ENCODE data around the gene ARHGAP29. TPM values are rescaled to one million over a fixed set of nuclear protein-coding genes. Genes with fewer than 3 reads are reported as not detected.

The ARHGAP29 gene, protein sequence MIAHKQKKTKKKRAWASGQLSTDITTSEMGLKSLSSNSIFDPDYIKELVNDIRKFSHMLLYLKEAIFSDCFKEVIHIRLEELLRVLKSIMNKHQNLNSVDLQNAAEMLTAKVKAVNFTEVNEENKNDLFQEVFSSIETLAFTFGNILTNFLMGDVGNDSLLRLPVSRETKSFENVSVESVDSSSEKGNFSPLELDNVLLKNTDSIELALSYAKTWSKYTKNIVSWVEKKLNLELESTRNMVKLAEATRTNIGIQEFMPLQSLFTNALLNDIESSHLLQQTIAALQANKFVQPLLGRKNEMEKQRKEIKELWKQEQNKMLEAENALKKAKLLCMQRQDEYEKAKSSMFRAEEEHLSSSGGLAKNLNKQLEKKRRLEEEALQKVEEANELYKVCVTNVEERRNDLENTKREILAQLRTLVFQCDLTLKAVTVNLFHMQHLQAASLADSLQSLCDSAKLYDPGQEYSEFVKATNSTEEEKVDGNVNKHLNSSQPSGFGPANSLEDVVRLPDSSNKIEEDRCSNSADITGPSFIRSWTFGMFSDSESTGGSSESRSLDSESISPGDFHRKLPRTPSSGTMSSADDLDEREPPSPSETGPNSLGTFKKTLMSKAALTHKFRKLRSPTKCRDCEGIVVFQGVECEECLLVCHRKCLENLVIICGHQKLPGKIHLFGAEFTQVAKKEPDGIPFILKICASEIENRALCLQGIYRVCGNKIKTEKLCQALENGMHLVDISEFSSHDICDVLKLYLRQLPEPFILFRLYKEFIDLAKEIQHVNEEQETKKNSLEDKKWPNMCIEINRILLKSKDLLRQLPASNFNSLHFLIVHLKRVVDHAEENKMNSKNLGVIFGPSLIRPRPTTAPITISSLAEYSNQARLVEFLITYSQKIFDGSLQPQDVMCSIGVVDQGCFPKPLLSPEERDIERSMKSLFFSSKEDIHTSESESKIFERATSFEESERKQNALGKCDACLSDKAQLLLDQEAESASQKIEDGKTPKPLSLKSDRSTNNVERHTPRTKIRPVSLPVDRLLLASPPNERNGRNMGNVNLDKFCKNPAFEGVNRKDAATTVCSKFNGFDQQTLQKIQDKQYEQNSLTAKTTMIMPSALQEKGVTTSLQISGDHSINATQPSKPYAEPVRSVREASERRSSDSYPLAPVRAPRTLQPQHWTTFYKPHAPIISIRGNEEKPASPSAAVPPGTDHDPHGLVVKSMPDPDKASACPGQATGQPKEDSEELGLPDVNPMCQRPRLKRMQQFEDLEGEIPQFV
- 168 and 212 TPM in 2 replicates for total RNA-seq

DNA sequence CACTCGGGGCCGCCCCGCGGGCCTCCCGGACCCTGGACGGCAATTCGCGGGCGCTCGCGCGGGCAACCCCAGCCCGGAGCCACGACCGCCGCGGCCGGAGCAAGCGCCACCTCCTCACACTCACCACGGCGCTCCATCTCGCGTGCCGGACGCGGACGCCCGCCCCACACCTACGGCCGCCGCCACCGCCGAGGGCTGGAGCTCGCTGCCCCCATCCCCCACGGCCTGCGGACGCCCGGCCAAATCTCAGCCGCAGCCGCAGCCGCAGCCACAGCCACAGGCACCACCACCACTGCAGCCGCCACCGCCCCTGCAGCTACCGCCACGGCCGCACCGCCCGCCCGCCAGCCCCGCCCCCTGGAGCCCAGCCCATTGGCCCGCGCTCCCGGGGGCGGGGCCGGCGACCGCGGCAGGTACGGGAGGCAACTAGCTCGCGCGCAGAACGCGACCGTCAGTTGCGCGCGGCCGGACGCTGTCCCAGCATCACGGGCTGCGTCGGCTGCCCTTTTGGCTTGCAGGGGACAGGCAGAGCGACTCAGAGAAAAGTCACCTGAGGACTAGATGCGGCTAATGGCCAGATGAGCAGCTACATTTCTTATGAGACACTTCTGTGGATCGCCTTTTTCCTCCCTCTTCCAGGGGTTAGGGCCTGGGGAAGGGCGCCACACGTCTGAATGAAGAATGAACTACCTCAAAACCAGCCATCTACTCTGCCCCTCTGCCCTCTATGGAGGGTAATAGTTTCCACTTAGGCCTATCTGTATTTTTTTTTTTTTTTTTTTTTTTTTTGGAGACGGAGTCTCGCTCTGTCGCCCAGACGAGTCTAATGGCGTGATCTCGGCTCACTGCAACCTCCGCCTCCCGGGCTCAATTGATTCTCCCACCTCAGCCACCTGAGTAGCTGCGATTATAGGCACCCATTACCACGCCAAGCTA, at the start of gene ARHGAP29:
TSS of gene ARHGAP29 (minus strand) at position 294 of the 936 bp plus-strand sequence. CDS start 5,973 bp downstream, outside the sequence.

Other genes starting within 250 kb of the ARHGAP29 start
- 2.9 and 4.2 TPM in 2 replicates for gene ABCA4, start 116.4 kb downstream of the ARHGAP29 start, total RNA-seq
- gene ABCD3, start 180.8 kb upstream of the ARHGAP29 start, total RNA-seq: 31.2 and 37.2 TPM in 2 replicates